ENCODE results near the gene ANKS3. TPM values are rescaled to one million over a fixed set of nuclear protein-coding genes. Genes with fewer than 3 reads are reported as not detected.

The ANKS3 gene
- total RNA-seq, 4 donors from 2014 or later, result 9.3 to 21.5 (median 13.2) TPM

- no peak for TF ChIP-seq CTCF (IDR thresholded peaks at IDR 0.05; ENCODE audit: low read depth)
Observed at GRCh38 chr16:4693956-4694641, 40.0 kb downstream of the ANKS3 start.

GRCh38 chr16:4693296-4693955 is 40.6 kb downstream of the ANKS3 start, which contains the start of gene NUDT16L1:
TSS of gene NUDT16L1 (plus strand) at chr16:4693562. CDS start at chr16:4693727, 165 bp downstream.
- TF ChIP-seq CTCF (IDR thresholded peaks at IDR 0.05; ENCODE audit: low read depth), result no peak

- no peak for TF ChIP-seq CTCF (IDR thresholded peaks at IDR 0.05; ENCODE audit: low read depth)
Observed at GRCh38 chr16:4692460-4693295, 41.4 kb downstream of the ANKS3 start.

GRCh38 chr16:4691666-4692412 is 42.2 kb downstream of the ANKS3 start:
- no peak for TF ChIP-seq CTCF (IDR thresholded peaks at IDR 0.05; ENCODE audit: low read depth)

- TF ChIP-seq CTCF (IDR thresholded peaks at IDR 0.05; ENCODE audit: low read depth), result no peak
Observed at GRCh38 chr16:4690946-4691665, 43.0 kb downstream of the ANKS3 start.

GRCh38 chr16:4689864-4690704 is 44.0 kb downstream of the ANKS3 start:
- no peak for TF ChIP-seq CTCF (IDR thresholded peaks at IDR 0.05; ENCODE audit: low read depth)
